Pancreas (tissue), 10 donors: Measurements from ENCODE around the gene HMGN3. TPM values are rescaled to one million over a fixed set of nuclear protein-coding genes. Genes with fewer than 3 reads are reported as not detected.

Source experiments
- ATAC-seq, 4 donors: fragments of 200-7000 bp; cut with Tn5 transposase; one replicate each; pipeline versions ENCODE4 v1.8.0 to v1.9.1; 2020; ENCODE audit warnings: mild to moderate bottlenecking in 4 of 4, moderate library complexity in 4 of 4
- DNase-seq, 6 donors: peaks; one replicate each; pipeline ENCODE4 v3.0.0-alpha.2; 2020
- FAIRE-seq: peaks from 2 replicates; lab custom pipeline; 2012; peaks lifted over from hg19 to GRCh38; lab: Jason Lieb, UNC
- H3K27ac ChIP-seq, 4 donors: fragments of 200-600 bp; sonication (generic); 1 replicate in 3 of 4; 2 replicates in 1 of 4; pipeline versions ENCODE4 v1.5.0 to v1.8.0; 2020
- H3K27me3 ChIP-seq, 4 donors: fragments of 200-600 bp; one replicate each; pipeline ENCODE4 v1.8.0; 2021
- H3K36me3 ChIP-seq, 3 donors: fragments of 200-600 bp; sonication (generic) in 1 of 3; one replicate each; pipeline versions ENCODE4 v1.5.0 to v1.8.0; 2020 to 2021
- H3K4me1 ChIP-seq, 3 donors: fragments of 200-600 bp; one replicate each; pipeline ENCODE4 v1.8.0; 2021
- H3K4me3 ChIP-seq, 4 donors: fragments of 200-600 bp; sonication (generic) in 2 of 4; one replicate each; pipeline versions ENCODE4 v1.5.0 to v1.8.0; 2020 to 2021
- H3K9me3 ChIP-seq, 4 donors: fragments of 200-600 bp; one replicate each; pipeline ENCODE4 v1.8.0; 2021
- WGBS, 2 donors: extraction: QIAGEN DNeasy Blood & Tissue Kit; methylation state at CpG; one replicate each; pipeline ENCODE4 v1.1.7; 2013; 5-methylcytosine and 5-hydroxymethylcytosine counted together
- intact Hi-C, 3 donors: fragments of 100-400 bp; cut with DNase I; formaldehyde crosslinking; loops; one replicate each; pipeline versions ENCODE4 v1.11.1 to v1.14.2; 2022
- polyA plus RNA-seq, 2 donors: library from polyadenylated mRNA; stranded (reverse); fragments of 200-250 nt; gene quantifications; one replicate each; pipeline ENCODE4 v1.2.3, GENCODE V29; 2013
- total RNA-seq, 6 donors: library from RNA; stranded (reverse); fragmentation: NEBNext Ultra II Directional in 4 of 6; extraction: Animal tissue kit (Norgen Biotek cat#: 25700) in 4 of 6; gene quantifications; one replicate each; pipeline versions ENCODE4 v1.2.1 to v1.2.4, GENCODE V29; 2021 to 2023
- TF ChIP-seq, protein P1 (sequence below), 4 donors: fragments of 200-600 bp; sonication (generic) in 3 of 4; IDR thresholded peaks; one replicate each; pipeline versions ENCODE4 v1.5.0 to v1.8.0; 2021; ENCODE audit warnings: antibody characterized with exemption in 4 of 4
- donor health status: healthy with polysubstance abuse.
- donor health status: DM: no; HTN: no; CAD: no; lungs with moderate emphysema.
- donor health status: DM: no; HTN: no; CAD: no.
- donor health status: control.
- donor health status: control.
- donor health status: Bipolar disorder and iron deficiency.
- donor health status: DM: yes; HTN: yes; CAD: no.
- donor health status: DM: no; HTN: no; CAD: no.
- donor health status: DM: no; HTN: no; CAD: no.
- donor health status: DM: yes; HTN: yes; CAD: no.

The HMGN3 gene
- total and polyA plus RNA-seq, 8 donors, result 19.1 to 134 (median 33.1) TPM

DNA sequence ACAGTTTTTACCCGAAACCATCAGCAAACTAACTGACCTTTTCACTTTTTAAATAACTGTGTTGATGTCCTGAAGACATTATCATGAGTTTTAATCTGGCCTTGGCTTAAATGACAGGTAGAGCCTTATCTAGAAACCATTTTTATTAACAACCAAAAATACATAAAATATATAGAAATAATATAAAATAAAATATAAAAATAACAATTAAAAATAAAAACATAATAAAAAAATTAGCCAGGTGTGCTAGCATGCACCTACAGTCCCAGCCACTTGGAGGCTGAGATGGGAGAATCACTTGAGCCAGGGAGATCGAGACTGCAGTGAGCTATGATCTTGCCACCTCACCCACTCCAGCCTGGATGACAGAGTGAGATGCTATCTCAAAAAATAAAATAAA is 21.6 kb downstream of the HMGN3 start:
- no peak for FAIRE-seq
- ATAC-seq, result no peak
- no peaks in the 10 kb centered on the region for H3K27me3 ChIP-seq
- H3K4me1 ChIP-seq, result peaks cover 0 to 7% (median 5%) of the 10 kb centered on the region in 3 donors
- intact Hi-C loops, result no loop called here
- no peak overlapping the region for H3K4me3 ChIP-seq
- H3K27ac ChIP-seq, result no peak overlapping the region
- TF ChIP-seq, protein P1, sequence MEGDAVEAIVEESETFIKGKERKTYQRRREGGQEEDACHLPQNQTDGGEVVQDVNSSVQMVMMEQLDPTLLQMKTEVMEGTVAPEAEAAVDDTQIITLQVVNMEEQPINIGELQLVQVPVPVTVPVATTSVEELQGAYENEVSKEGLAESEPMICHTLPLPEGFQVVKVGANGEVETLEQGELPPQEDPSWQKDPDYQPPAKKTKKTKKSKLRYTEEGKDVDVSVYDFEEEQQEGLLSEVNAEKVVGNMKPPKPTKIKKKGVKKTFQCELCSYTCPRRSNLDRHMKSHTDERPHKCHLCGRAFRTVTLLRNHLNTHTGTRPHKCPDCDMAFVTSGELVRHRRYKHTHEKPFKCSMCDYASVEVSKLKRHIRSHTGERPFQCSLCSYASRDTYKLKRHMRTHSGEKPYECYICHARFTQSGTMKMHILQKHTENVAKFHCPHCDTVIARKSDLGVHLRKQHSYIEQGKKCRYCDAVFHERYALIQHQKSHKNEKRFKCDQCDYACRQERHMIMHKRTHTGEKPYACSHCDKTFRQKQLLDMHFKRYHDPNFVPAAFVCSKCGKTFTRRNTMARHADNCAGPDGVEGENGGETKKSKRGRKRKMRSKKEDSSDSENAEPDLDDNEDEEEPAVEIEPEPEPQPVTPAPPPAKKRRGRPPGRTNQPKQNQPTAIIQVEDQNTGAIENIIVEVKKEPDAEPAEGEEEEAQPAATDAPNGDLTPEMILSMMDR (IDR thresholded peaks at IDR 0.05), result no peak
- no peaks in the 10 kb centered on the region for H3K9me3 ChIP-seq
- no peaks in the 10 kb centered on the region for H3K36me3 ChIP-seq
- WGBS, 2 donors, result 76 to 77% methylated on average over 2 of the region's 2 CpGs
- DNase-seq, result no peak

DNA sequence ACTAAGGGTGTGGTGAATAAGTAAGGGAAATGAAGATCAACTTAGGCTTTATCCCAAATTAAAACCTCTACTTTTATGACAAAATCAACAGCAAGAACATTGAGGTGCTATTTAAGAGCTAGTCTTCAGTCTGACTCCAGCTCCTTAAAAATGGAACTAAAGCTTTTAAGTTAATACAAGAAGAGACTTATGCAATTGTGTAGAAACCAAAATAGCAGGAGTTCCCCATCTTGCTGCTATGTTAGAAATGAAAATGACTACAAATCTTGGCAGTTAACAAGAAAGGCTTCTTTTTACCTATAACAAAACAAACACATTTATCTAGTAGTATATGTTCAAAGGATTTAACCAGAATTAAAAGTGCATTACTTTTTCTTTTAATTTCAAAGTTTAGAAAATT is 25.7 kb downstream of the HMGN3 start:
- TF ChIP-seq, protein P1 (IDR thresholded peaks at IDR 0.05), result no peak
- FAIRE-seq (no peak), ATAC-seq (no peak), DNase-seq (no peak)
- no peak overlapping the region for H3K27ac ChIP-seq
- H3K36me3 ChIP-seq, result no peaks in the 10 kb centered on the region
- no peaks in the 10 kb centered on the region for H3K27me3 ChIP-seq
- intact Hi-C loops, result no loop called here
- no peaks in the 10 kb centered on the region for H3K9me3 ChIP-seq
- H3K4me3 ChIP-seq, result no peak overlapping the region
- H3K4me1 ChIP-seq, result no peaks in the 10 kb centered on the region

DNA sequence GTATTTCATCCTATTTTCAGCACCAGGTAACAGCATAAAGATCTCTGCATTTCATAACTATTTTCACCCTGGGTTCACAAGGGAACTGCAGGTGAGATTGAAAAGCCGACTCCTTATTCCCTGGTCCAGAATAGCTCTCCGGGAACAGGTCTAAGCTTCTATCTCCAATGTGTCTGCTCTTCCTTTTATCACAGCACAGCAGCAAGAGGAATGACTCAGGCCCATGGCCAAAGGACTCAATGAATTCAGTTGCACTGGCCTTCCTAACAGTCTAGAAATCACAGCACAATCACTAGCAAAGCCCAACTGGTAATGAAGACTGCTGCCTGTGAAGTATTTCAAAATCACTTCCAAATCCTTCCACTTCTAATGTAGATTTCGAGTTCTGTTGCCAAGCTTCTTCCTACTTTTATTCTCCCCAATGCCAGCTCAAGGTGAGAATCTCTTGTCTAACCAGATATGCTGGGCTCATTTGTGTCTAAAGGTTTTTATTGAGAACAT is 30.7 kb downstream of the HMGN3 start:
- Histone ChIP-seq H3K9me3 (no peaks in the 10 kb centered on the region), H3K27ac (no peak overlapping the region), H3K27me3 (no peaks in the 10 kb centered on the region), H3K4me3 (no peak overlapping the region), H3K4me1 (no peaks in the 10 kb centered on the region), H3K36me3 (no peaks in the 10 kb centered on the region)
- no peak for DNase-seq
- FAIRE-seq, result no peak
- intact Hi-C loops, result no loop called here
- TF ChIP-seq, protein P1 (IDR thresholded peaks at IDR 0.05), result no peak
- WGBS, 2 donors, result 90 to 94% methylated on average over 3 of the region's 3 CpGs
- ATAC-seq, result no peak

DNA sequence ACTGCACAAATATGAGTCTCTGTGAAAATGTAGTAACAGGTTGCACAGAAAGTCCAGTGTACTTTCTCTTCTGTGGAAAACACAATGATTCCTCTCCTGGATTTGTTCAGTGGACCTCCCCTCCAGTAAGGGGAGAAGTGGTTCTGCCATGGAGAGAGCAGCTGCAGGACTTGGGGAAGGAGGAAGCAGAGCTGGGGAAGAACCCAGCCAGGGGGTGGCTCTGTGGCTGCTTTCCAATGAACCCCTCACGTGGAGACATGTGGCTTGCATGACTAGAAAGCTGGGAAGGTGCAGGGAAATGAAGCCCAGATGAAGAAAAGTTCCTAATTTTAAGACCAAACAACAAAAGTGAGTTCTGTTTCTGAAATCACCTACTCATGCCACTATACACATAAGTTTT is 31.9 kb downstream of the HMGN3 start:
- Histone ChIP-seq H3K27me3 (no peaks in the 10 kb centered on the region), H3K4me1 (no peaks in the 10 kb centered on the region), H3K4me3 (no peak overlapping the region), H3K9me3 (no peaks in the 10 kb centered on the region), H3K36me3 (no peaks in the 10 kb centered on the region), H3K27ac (no peak overlapping the region)
- intact Hi-C loops, result no loop called here
- no peak for DNase-seq
- no peak for ATAC-seq
- FAIRE-seq, result no peak
- TF ChIP-seq, protein P1 (IDR thresholded peaks at IDR 0.05), result no peak
- WGBS, 2 donors, result 77 to 81% methylated on average over 1 of the region's 1 CpG

DNA sequence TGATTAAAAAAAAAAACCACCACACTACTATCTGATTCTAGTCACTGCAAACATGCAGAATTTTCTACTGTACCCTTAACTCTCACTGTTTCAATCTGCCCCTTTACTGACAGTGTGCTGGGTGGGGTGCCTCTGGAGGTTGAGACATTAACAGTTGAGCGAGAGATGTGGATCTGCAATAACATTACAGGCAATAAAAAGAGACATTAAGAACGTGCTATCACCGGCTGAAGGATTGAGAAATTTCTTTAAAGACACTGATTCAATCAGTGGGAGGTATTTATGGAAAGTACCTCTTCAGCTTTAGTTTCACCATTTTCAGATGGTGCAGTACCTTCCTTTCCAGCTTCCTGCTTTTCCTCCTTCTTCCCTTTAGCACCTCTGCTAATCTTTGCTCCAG is 32.5 kb downstream of the HMGN3 start:
- WGBS, 2 donors, result 86 to 88% methylated on average over 3 of the region's 3 CpGs
- no peak for FAIRE-seq
- Histone ChIP-seq H3K27ac (no peak overlapping the region), H3K4me1 (no peaks in the 10 kb centered on the region), H3K9me3 (no peaks in the 10 kb centered on the region), H3K4me3 (no peak overlapping the region), H3K27me3 (no peaks in the 10 kb centered on the region), H3K36me3 (no peaks in the 10 kb centered on the region)
- intact Hi-C loops, result no loop called here
- no peak for ATAC-seq
- no peak for DNase-seq
- TF ChIP-seq, protein P1 (IDR thresholded peaks at IDR 0.05), result no peak
